Mucosa of descending colon (tissue), 3 donors: ENCODE results near the gene MIEN1. TPM values are rescaled to one million over a fixed set of nuclear protein-coding genes. Genes with fewer than 3 reads are reported as not detected.

Source experiments
- ATAC-seq: fragments of 200-7000 bp; cut with Tn5 transposase; one replicate; pipeline ENCODE4 v1.9.1; 2020; ENCODE audit warnings: mild to moderate bottlenecking, moderate library complexity
- DNase-seq, 3 donors: peaks; one replicate each; pipeline ENCODE4 v3.0.0-alpha.2; 2020
- H3K36me3 ChIP-seq: fragments of 200-600 bp; one replicate; pipeline ENCODE4 v1.8.0; 2021; ENCODE audit warnings: low read depth, mild to moderate bottlenecking
- H3K4me1 ChIP-seq: fragments of 200-600 bp; one replicate; pipeline ENCODE4 v1.8.0; 2021; ENCODE audit warnings: low read depth, mild to moderate bottlenecking
- H3K4me3 ChIP-seq: fragments of 200-600 bp; one replicate; pipeline ENCODE4 v1.8.0; 2021; ENCODE audit warnings: mild to moderate bottlenecking
- H3K9me3 ChIP-seq: fragments of 200-600 bp; one replicate; pipeline ENCODE4 v1.8.0; 2021; ENCODE audit warnings: mild to moderate bottlenecking
- intact Hi-C, 2 donors: fragments of 100-400 bp; cut with DNase I in 1 of 2; cut with micrococcal nuclease in 1 of 2; formaldehyde crosslinking; loops; one replicate each; pipeline versions ENCODE4 v1.11.0 to v1.11.1; 2022; cut with DNase I, micrococcal nuclease
- total RNA-seq, 3 donors: library from RNA; stranded (reverse); fragmentation: NEBNext Ultra II Directional in 2 of 3; extraction: Animal tissue kit (Norgen Biotek cat#: 25700) in 2 of 3; gene quantifications; one replicate each; pipeline versions ENCODE4 v1.2.1 to v1.2.4, GENCODE V29; 2021 to 2023
- TF ChIP-seq, protein P1 (sequence below): fragments of 200-600 bp; IDR thresholded peaks from one replicate; pipeline ENCODE4 v1.8.0; 2022; ENCODE audit warnings: antibody characterized with exemption, mild to moderate bottlenecking
- donor health status: DM: no; HTN: no; CAD: no; lungs with moderate emphysema.
- donor health status: DM: no; HTN: no; CAD: no.
- donor health status: DM: no; HTN: yes; CAD: no.

MIEN1 gene
- total RNA-seq, 3 donors from 2014 or later = 63.2 to 84.3 (median 67.1) TPM

GRCh38 chr17:39703913-39704312 is 26.4 kb downstream of the MIEN1 start:
- intact Hi-C loops = no loop called here
- Histone ChIP-seq H3K9me3 (no peaks in the 10 kb centered on the region), H3K36me3 (no peaks in the 10 kb centered on the region), H3K4me3 (no peak overlapping the region), H3K4me1 (peaks cover 65% of the 10 kb centered on the region)
- TF ChIP-seq, protein P1, sequence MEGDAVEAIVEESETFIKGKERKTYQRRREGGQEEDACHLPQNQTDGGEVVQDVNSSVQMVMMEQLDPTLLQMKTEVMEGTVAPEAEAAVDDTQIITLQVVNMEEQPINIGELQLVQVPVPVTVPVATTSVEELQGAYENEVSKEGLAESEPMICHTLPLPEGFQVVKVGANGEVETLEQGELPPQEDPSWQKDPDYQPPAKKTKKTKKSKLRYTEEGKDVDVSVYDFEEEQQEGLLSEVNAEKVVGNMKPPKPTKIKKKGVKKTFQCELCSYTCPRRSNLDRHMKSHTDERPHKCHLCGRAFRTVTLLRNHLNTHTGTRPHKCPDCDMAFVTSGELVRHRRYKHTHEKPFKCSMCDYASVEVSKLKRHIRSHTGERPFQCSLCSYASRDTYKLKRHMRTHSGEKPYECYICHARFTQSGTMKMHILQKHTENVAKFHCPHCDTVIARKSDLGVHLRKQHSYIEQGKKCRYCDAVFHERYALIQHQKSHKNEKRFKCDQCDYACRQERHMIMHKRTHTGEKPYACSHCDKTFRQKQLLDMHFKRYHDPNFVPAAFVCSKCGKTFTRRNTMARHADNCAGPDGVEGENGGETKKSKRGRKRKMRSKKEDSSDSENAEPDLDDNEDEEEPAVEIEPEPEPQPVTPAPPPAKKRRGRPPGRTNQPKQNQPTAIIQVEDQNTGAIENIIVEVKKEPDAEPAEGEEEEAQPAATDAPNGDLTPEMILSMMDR = no peak
- ATAC-seq (no peak), DNase-seq (no peak)

- H3K4me3 ChIP-seq = no peak overlapping the region
- DNase-seq = peak in 1 of 3 donors; percentile 41
- no peaks in the 10 kb centered on the region for H3K9me3 ChIP-seq
- TF ChIP-seq, protein P1 = no peak
- ATAC-seq = no peak
- peaks cover 65% of the 10 kb centered on the region for H3K4me1 ChIP-seq
- intact Hi-C loops = no loop called here
- no peaks in the 10 kb centered on the region for H3K36me3 ChIP-seq
Measured at GRCh38 chr17:39702901-39703893, 27.1 kb downstream of the MIEN1 start.

GRCh38 chr17:39701784-39702422 is 28.4 kb downstream of the MIEN1 start:
- DNase-seq (no peak), ATAC-seq (no peak)
- intact Hi-C loops = no loop called here
- Histone ChIP-seq H3K4me1 (peaks cover 56% of the 10 kb centered on the region), H3K36me3 (no peaks in the 10 kb centered on the region), H3K9me3 (no peaks in the 10 kb centered on the region), H3K4me3 (no peak overlapping the region)
- TF ChIP-seq, protein P1 = no peak

GRCh38 chr17:39701012-39701783 is 29.1 kb downstream of the MIEN1 start:
- H3K4me3 ChIP-seq = peak overlapping the region; percentile 92
- intact Hi-C loops = no loop called here

More at GRCh38 chr17:39701012-39701783, 29.1 kb downstream of the MIEN1 start:
- H3K9me3 ChIP-seq = no peaks in the 10 kb centered on the region
- ATAC-seq = peak; percentile 70
- DNase-seq = peak in 2 of 3 donors; percentile 75 to 90
- H3K36me3 ChIP-seq = no peaks in the 10 kb centered on the region
- TF ChIP-seq, protein P1 = no peak
- H3K4me1 ChIP-seq = peaks cover 49% of the 10 kb centered on the region
